OCI-LY7 (cell line): ENCODE measurements around the gene MCHR2.

Experiments used
- CTCF ChIP-seq: fragments of 200-600 bp; sonication (generic); conservative IDR thresholded peaks from 2 replicates; pipeline ENCODE4 v1.5.1; 2014; ENCODE audit warnings: mild to moderate bottlenecking, antibody characterized with exemption, low read length, moderate library complexity, mixed read lengths
- EZH2phosphoT487 ChIP-seq: fragments of 200-600 bp; sonication (generic); IDR thresholded peaks from 2 replicates; pipeline ENCODE4 v1.6.1; 2018; ENCODE audit warnings: low read depth, borderline replicate concordance, mild to moderate bottlenecking, mixed run types, antibody characterized with exemption, low read length, moderate library complexity, mixed read lengths

DNA sequence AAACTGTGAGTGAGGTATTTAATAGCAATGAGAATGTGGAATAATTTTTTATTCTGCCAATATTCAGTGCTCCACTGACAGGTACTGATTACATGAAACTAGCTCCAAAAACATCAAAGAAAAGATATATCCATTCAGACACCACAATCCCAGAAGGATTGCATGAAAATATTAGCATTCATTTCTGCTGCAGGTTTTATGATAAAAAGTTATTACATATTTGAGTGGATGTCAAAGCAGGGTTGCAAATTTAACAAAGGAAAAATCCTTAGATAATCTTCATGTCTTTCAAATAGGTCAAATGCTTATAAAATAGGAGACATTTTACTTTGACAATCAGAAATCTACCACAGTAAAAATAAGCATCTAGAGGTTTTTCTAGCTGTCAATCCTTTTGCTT lies 13.3 kb downstream of the MCHR2 start:
- TF ChIP-seq EZH2phosphoT487 = no peak
- TF ChIP-seq CTCF = no peak
